Activated gamma-delta T cell (primary cell): ENCODE data around the gene GRM1.

Experiments used
- DNase-seq: peaks from one replicate; lab custom pipeline; 2025; lab: John Stamatoyannopoulos, UW
- total RNA-seq, 2 donors: gene quantifications; one replicate each; lab custom pipeline; 2026; lab: John Stamatoyannopoulos, UW

GRM1 gene
- total RNA-seq: 0 to 0.15 reads per million in 2 donors

- no peak for DNase-seq
These were observed at the start of gene GRM1 for GRCh38 chr6:146028851-146029572. TSS of gene GRM1 (plus strand) at chr6:146029062. CDS start at chr6:146029518, 456 bp downstream.

- DNase-seq: no peak
These were observed 19.5 kb upstream of the GRM1 start for GRCh38 chr6:146009338-146009737.

DNA sequence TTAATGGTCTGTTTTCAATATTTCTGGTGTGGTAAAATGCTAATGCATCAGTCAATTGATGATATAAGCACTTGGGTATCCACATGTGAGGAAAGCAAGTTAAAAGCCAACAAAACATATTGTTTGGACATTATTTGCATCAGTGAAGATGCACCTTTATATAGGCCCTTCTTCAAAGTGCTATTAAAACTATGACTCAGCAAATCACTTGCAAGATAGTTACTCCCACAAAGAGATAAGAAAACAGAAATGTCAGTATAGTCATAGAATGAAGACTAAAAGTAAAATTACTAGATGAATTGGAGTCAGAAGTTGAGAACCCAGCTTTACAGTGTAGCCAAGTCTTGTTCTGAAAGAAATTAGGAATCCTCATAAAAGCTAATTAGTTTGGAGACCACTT is 14.6 kb upstream of the GRM1 start:
- DNase-seq: no peak

DNA sequence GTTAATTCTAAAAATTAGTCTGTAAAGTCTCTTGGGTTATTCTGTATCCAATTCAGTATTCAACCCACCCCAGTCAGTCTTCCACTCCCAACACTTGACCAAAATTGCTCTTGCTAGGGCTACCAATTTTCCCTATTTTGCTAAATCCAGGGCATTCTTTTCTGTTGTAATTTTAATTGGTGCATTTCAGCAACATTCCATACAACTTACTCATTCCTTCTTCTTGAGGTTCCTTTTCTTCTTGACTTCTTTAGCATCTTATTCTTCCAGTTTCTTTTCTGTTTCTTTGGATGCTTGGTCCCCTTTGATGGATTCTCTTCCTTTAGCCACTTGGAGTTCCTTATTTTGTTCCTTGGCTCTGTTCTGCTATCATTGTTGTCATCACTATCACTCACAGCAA is 11.2 kb upstream of the GRM1 start:
- DNase-seq: no peak

DNA sequence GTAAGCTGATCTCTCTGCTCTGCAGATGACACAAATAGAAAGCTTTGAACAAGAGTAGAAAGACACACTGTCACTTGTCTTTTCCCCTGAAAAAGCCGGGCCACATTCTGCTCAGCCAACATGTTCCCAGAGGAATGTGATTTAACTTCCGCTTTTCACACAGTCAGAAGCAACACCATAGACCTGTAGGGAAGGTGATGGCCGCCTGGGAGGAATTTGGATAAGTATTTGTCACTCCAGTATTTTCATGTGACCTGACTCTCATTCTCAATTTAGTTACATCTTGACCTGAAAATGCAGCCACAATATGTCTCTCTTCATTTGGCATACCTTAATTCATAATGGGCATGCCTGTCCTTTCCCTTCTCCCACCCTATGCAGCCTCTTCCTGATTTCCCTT is 2.0 kb upstream of the GRM1 start:
- no peak for DNase-seq

GRCh38 chr6:146027586-146028251 is 1.1 kb upstream of the GRM1 start:
- no peak for DNase-seq

- DNase-seq: no peak
These were observed 538 bp upstream of the GRM1 start for GRCh38 chr6:146028252-146028795.

- DNase-seq: no peak
These were observed 817 bp downstream of the GRM1 start for GRCh38 chr6:146029573-146030184.

GRCh38 chr6:146032387-146032786 is 3.5 kb downstream of the GRM1 start:
- DNase-seq: no peak

- DNase-seq: no peak
These were observed 11.5 kb downstream of the GRM1 start for GRCh38 chr6:146040360-146040759.

DNA sequence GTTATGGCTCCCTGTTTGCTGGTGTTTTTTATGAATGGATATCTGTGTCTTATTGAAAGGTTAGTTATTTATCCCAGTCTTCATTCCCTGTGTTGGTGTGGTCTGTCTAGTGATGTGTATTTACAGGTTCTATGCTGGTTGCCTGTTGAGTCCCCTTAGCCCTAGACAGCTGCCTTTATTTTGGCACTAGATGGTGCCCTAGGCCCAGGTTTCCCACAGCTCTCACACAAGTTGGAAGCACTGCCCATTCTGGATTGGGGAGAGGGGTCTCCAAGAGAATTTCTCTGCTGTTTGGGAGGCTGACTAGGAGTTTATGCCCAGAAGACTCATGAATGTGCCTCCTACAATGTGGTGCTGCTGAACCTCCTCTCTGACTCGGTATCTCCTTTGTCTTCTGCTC is 12.4 kb downstream of the GRM1 start:
- DNase-seq: no peak

DNA sequence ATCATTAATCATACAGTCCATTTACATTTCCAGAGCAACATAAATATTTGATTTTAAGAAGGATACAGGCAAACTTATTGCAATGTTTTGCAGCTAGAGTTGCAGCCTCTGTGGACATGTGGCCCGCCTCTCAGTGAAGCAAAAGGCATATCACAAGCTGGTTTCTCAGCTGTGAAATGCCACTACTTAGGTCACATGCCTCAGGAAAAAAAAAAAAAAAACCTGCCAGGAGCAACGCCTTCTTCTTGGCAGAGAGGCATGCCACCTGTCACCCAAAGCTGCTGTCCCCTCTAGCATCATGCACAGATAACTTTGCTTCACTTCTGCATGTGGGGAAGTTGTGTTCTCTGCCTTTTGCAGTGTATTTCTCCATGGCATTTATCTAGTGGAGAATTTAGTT is 18.5 kb downstream of the GRM1 start:
- DNase-seq: no peak

- no peak for DNase-seq
These were observed 21.3 kb downstream of the GRM1 start for GRCh38 chr6:146050168-146050567.

GRCh38 chr6:146056506-146056905 is 27.6 kb downstream of the GRM1 start:
- no peak for DNase-seq

DNA sequence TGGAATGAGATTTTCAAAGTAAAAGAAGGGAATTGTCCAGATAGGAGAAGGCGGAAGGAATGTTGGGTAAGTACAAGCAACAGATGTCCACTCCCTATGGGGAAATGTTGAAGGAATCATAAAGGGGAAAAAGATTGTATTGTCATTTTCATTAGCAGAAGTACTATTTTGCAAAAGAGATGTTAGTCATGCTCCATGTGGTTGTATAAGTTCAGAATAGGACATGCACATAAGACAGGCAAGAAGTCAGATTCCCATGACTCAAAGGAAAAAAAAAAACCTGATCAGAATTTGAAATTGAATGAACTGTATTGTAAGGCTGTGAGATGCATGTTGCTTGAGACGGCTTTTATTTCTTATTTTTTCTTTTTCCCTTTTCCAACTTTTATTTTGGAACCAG is 36.8 kb downstream of the GRM1 start:
- DNase-seq: no peak

DNA sequence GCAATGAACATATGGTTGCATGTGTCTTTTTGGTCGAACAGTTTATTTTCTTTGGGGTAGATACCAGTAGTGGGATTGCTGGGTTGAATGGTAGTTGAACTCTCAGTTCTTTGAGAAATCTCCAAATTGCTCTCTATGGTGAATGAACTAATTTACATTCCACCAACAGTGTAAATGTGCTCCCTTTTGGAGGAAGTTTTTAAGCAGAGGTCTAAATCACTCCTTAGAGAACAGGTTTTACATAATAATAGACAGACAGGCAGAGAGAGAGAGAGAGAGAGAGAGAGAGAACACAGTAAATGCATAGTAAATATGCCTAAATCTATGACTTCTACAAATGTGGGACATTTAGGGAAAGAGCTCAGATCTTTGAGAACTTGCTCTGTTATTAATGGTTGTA is 37.6 kb downstream of the GRM1 start:
- DNase-seq: no peak

DNA sequence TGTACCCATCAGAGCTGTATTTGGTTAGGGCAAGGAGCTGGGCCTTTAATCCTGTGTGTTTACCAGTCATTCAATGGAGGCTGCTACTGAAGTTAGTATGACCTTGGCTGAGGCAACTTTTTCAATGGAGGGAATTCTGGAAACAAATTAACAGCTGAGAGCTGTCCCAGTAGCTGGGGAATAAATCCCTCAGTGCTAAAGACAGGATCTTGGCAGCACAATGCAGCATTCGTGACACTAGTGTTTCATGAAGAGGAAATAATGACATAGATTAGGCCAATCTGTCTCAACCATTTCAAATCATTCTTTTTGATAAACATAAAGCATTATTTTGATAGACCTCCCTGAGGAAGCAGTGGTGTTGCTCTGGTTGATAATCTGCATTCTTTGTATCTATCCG is 42.9 kb downstream of the GRM1 start:
- DNase-seq: no peak

GRCh38 chr6:146077992-146078391 is 49.1 kb downstream of the GRM1 start:
- no peak for DNase-seq

- no peak for DNase-seq
These were observed 58.5 kb downstream of the GRM1 start for GRCh38 chr6:146087386-146087785.

GRCh38 chr6:146090474-146090873 is 61.6 kb downstream of the GRM1 start:
- DNase-seq: no peak

- DNase-seq: no peak
These were observed 64.3 kb downstream of the GRM1 start for GRCh38 chr6:146092961-146093686.

- no peak for DNase-seq
These were observed 66.6 kb downstream of the GRM1 start for GRCh38 chr6:146095481-146095880.
